Right cardiac atrium (tissue), 5 donors: Measurements from ENCODE around the gene HOXA6. TPM values are rescaled to one million over a fixed set of nuclear protein-coding genes. Genes with fewer than 3 reads are reported as not detected.
A peak's percentile ranks its signal among the peaks of the same experiment; 100 is the strongest.

Experiments
- ATAC-seq, 2 donors: fragments of 200-7000 bp; cut with Tn5 transposase; one replicate each; pipeline versions ENCODE4 v1.8.0 to v1.9.1; 2020; ENCODE audit warnings: moderate library complexity in 2 of 2, mild to moderate bottlenecking in 1 of 2
- DNase-seq, 3 donors: peaks; one replicate each; pipeline ENCODE4 v3.0.0-alpha.2; 2020
- H3K27ac ChIP-seq: one replicate; pipeline ENCODE4 v1.5.1; 2013; ENCODE audit warnings: mild to moderate bottlenecking, low read length, control low read depth, moderate library complexity
- H3K27me3 ChIP-seq: one replicate; pipeline ENCODE4 v1.6.1; 2013; ENCODE audit not compliant: control insufficient read depth, insufficient read depth
- H3K4me1 ChIP-seq: one replicate; pipeline ENCODE4 v1.6.1; 2013; ENCODE audit warnings: low read length; ENCODE audit not compliant: control insufficient read depth, insufficient read depth
- H3K4me3 ChIP-seq: one replicate; pipeline ENCODE4 v1.5.1; 2013; ENCODE audit warnings: low read length, control low read depth
- H3K9me3 ChIP-seq: one replicate; pipeline ENCODE4 v1.6.1; 2013; ENCODE audit warnings: low read length; ENCODE audit not compliant: control insufficient read depth
- WGBS: extraction: QIAGEN DNeasy Blood & Tissue Kit; methylation state at CpG from one replicate; pipeline ENCODE4 v1.1.7; 2013; 5-methylcytosine and 5-hydroxymethylcytosine counted together
- intact Hi-C, 4 donors: fragments of 100-400 bp; cut with DNase I; formaldehyde crosslinking; loops; one replicate each; pipeline versions ENCODE4 v1.11.0 to v1.14.0; 2022 to 2023
- polyA plus RNA-seq: library from polyadenylated mRNA; stranded (reverse); fragments of 200-250 nt; gene quantifications from one replicate; pipeline ENCODE4 v1.2.3, GENCODE V29; 2013
- total RNA-seq, 4 donors: library from RNA; stranded (reverse); fragmentation: NEBNext Ultra II Directional; extraction: Animal tissue kit (Norgen Biotek cat#: 25700); gene quantifications; one replicate each; pipeline ENCODE4 v1.2.1, GENCODE V29; 2021
- donor health status: healthy with polysubstance abuse.
- donor health status: DM: no; HTN: yes; CAD: no.
- donor health status: DM: no; HTN: no; CAD: no.
- donor health status: DM: no; HTN: yes; CAD: no; lungs with severe emphysema.
- donor health status: DM: yes; HTN: yes; CAD: no.

The HOXA6 gene
- total and polyA plus RNA-seq, 5 donors, result not detected

- Histone ChIP-seq H3K4me1 (no peaks in the 10 kb centered on the region), H3K9me3 (no peaks in the 10 kb centered on the region), H3K27ac (peak overlapping the region; percentile 7), H3K27me3 (no peaks in the 10 kb centered on the region), H3K4me3 (peak overlapping the region; percentile 27)
- intact Hi-C loops, result no loop called here
- ATAC-seq, result peak in 1 of 2 donors; percentile 18
- WGBS, result 25% methylated on average over 47 of the region's 47 CpGs
- peak in 1 of 3 donors; percentile 55 for DNase-seq
These were observed 39.9 kb downstream of the HOXA6 start for GRCh38 chr7:27107391-27108381.

DNA sequence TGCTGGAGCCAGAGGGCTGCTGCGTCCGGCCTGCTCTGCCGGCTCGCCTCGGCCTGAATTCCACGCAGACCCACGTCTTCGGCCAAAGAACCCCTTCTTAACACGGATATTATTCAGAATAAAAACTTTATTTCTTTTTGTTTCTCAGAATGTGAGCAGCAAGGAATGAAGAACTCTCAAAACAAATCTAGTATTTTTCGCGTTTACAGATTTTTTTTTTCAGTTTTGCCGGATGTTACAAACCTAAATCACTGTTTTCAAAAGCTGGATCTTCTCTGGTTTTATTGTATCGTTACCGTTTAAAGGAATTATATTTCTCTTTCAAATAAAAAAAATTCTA, 40.7 kb downstream of the HOXA6 start:
- Histone ChIP-seq H3K27ac (peak overlapping the region; percentile 84), H3K9me3 (no peaks in the 10 kb centered on the region), H3K27me3 (no peaks in the 10 kb centered on the region), H3K4me1 (no peaks in the 10 kb centered on the region), H3K4me3 (peak overlapping the region; percentile 48)
- ATAC-seq (no peak), DNase-seq (no peak)
- intact Hi-C loops, result no loop called here
- 27% methylated on average over 14 of the region's 14 CpGs for WGBS

DNA sequence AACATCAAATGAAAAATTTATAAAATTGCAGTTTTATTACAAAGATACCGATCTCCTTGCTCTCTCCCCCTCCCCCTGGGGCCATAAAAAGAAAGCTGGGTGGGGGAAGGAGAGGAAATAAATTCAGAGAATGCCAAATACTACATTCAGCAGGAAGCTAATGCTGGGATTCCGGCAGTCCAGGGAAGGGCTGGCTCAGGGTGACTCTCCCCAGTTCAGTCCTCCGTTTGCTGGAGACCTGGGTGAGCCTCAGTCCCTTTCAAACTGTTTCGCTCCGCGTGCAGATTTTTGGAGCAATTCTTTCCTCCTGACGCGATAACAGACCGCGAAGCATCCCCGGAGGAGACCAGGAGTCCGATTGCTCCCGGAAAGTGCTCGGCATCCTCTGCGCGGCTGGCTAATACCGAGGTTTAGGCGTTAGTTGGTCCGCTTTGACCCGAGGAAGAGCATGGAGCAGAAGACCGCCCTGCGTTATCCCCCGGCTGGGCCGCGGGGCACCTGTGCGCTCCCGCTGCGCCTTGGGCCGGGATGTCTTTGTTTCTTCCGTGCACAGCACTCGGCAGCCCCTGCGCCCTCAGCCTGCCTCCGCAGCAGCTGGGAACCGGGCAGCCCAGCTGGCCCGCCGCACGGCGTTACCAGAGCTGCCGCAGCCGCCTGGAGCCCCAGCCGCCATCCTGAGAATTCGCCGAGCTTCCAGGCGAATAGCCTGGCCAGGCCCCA, 41.2 kb downstream of the HOXA6 start:
- Histone ChIP-seq H3K4me1 (no peaks in the 10 kb centered on the region), H3K27ac (peak overlapping the region; percentile 84), H3K9me3 (no peaks in the 10 kb centered on the region), H3K4me3 (peak overlapping the region; percentile 48), H3K27me3 (no peaks in the 10 kb centered on the region)
- peak in 2 of 3 donors; percentile 52 to 63 for DNase-seq
- peak in 1 of 2 donors; percentile 56 for ATAC-seq
- intact Hi-C loops, result no loop called here
- 17% methylated on average over 44 of the region's 44 CpGs for WGBS

- no peak overlapping the region for H3K4me3 ChIP-seq
- no peaks in the 10 kb centered on the region for H3K9me3 ChIP-seq
- WGBS, result 42% methylated on average over 13 of the region's 13 CpGs
- no peaks in the 10 kb centered on the region for H3K27me3 ChIP-seq
- no peaks in the 10 kb centered on the region for H3K4me1 ChIP-seq
- no peak overlapping the region for H3K27ac ChIP-seq
- DNase-seq (no peak), ATAC-seq (no peak)
- intact Hi-C loops, result no loop called here
These were observed 42.1 kb downstream of the HOXA6 start for GRCh38 chr7:27105301-27106031.

DNA sequence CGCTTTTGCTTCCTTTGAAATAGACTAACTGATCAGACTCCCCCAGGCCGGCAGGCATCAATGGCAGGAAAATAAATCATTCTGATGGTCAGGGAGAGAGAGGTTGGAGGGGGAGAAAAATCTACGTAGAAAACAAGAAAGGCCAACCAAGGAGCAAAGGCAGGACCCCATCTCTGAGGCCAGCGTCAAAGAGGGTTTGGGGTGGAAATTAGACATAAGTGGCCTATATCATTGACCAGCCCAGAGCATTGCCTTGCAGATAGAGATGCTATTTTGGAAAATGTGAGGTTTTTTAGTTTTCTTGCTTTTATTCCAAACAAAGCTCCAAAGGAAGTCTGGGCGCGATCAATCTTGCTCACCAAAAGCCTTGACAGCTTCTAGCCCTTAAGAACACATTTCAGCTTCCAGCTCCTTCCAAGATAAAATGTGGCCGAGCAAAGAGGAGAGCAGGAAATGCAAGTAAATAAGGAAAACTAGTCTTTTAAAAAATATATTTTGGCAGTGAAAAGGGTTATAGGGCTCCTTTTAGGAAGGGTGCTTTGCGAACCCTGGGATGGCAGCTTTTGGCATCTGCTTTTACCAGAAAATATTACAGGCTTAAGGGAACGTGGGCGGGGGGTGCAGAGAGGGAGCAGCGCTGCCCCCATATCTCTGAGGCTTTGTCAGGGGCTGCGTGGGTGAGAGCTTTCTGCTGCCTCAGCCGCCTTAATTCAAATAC, 43.1 kb downstream of the HOXA6 start:
- Histone ChIP-seq H3K27me3 (no peaks in the 10 kb centered on the region), H3K27ac (no peak overlapping the region), H3K4me1 (no peaks in the 10 kb centered on the region), H3K9me3 (no peaks in the 10 kb centered on the region), H3K4me3 (no peak overlapping the region)
- WGBS, result 28% methylated on average over 13 of the region's 13 CpGs
- intact Hi-C loops, result no loop called here
- DNase-seq (no peak), ATAC-seq (no peak)

DNA sequence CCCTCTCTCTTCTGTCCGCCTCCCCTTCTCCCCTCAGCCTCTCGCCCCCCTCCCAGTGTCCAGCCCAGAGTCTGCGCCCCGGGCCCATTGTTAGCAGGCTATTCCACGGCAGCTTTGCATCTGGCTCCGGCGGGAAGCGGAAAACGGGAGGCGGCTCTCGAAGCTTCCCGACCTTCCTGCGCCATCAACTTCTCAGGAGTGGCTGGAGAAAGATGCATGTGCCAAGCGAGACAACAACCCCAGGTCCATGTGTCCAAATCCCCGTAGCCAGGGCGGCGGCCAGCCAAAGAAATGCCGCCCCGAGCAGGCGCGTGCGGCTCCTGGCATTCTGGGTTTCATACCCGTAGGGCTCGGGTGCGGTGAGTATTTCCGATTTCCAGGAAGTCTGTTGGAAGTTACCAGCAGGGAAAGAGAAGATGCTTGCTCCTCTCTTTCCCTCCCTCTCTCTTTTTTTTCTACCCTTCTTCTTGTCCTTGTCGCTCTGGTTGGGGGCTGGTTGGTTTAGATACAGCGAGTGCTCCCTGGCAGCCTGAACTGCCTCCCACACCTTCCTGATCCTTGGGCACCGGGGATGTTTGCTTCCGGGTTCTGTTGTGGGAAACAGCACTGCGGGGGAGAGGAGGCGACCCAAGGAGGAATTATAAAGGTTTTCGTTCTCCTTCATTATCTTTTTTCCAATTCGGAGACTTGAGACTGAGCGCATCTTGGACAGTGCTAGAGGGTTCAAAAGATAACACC, 43.9 kb downstream of the HOXA6 start:
- peak in 1 of 3 donors; percentile 57 for DNase-seq
- Histone ChIP-seq H3K4me3 (peak overlapping the region; percentile 46), H3K27me3 (no peaks in the 10 kb centered on the region), H3K9me3 (no peaks in the 10 kb centered on the region), H3K4me1 (no peaks in the 10 kb centered on the region), H3K27ac (peak overlapping the region; percentile 68)
- ATAC-seq, result no peak
- 12% methylated on average over 35 of the region's 35 CpGs for WGBS
- intact Hi-C loops, result no loop called here

DNA sequence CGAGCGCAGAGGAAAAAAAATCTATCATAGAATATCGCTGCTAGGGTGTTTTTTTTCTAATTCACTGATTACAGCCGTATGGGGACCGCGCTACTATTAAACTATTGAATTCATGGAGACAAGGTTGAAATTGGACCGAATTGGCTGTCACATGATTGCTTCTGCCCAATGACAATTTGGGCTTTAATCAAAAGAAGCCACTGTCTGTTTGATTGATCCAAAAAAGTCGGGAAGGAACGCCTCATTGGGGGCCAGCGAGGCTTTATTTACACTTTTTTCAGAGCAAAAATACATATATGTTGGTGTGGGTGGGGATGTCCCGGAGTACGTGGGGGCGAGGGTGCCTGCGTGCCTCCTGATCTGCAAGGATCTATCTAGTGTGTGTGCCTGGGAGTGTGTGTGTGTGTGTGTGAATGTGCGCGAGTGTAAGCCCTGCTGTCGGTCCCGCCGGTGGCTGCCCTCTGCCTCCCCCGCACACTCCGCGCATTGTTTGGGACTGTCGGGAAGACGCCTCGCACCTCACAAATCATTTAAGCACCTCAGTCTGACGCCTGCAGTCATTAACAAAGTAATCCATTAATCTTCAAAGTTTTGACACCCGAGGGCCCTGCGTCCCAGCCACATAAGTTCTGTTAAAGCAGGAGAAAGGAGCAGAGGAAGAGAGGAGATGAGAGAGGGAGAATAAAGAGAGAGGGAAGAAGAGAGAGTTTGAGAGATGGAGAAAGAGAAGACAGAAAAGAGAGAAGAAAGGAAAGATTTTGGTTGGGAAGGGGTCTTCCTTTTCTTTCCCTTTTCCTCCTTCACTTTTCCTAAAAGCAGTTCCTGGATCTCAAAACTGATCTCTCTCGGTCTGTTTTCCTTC, 44.8 kb downstream of the HOXA6 start, which contains the start of gene HOXA2:
Gene HOXA2 (minus strand): TSS at position 103 of the 862 bp plus-strand sequence. CDS start 183 bp downstream, outside the sequence.
- DNase-seq (peak in 2 of 3 donors; percentile 57 to 59), ATAC-seq (no peak)
- 11% methylated on average over 29 of the region's 29 CpGs for WGBS
- intact Hi-C loops, result no loop called here
- H3K4me3 ChIP-seq, result peak within 1 kb of the TSS; percentile 46
- H3K4me1 ChIP-seq, result no peaks in the 10 kb centered on the region
- peak within 1 kb of the TSS; percentile 75 for H3K27ac ChIP-seq
- H3K27me3 ChIP-seq, result no peaks in the 10 kb centered on the region
- no peaks in the 10 kb centered on the region for H3K9me3 ChIP-seq

- H3K27ac ChIP-seq, result peak overlapping the region; percentile 63
- ATAC-seq, result no peak
- H3K4me1 ChIP-seq, result no peaks in the 10 kb centered on the region
- peak overlapping the region; percentile 46 for H3K4me3 ChIP-seq
- DNase-seq, result no peak
- intact Hi-C loops, result no loop called here
- WGBS, result 6% methylated on average over 39 of the region's 39 CpGs
- H3K27me3 ChIP-seq, result no peaks in the 10 kb centered on the region
- no peaks in the 10 kb centered on the region for H3K9me3 ChIP-seq
These were observed 45.5 kb downstream of the HOXA6 start for GRCh38 chr7:27101957-27102580.
